Esophagus muscularis mucosa (tissue), 3 donors: ENCODE results near the gene SRSF12.

Experiments
- POLR2A ChIP-seq: fragments of 450-650 bp; IDR thresholded peaks from one replicate; pipeline ENCODE4 v1.6.1; 2017; ENCODE audit warnings: antibody characterized with exemption, moderate library complexity, mild to moderate bottlenecking, low read depth
- POLR2AphosphoS5 ChIP-seq, 2 donors: sonication (generic); formaldehyde crosslinking; IDR thresholded peaks; one replicate each; pipeline ENCODE4 v1.6.1; 2017; ENCODE audit warnings: antibody characterized with exemption in 2 of 2
- TF ChIP-seq, protein P1 (sequence below), 3 experiments: fragments of 200-600 bp in 2 of 3; fragments of 450-650 bp in 1 of 3; sonication (generic) in 2 of 3; IDR thresholded peaks; one replicate each; pipeline ENCODE4 v1.5.1; 2017 to 2019; ENCODE audit warnings: antibody characterized with exemption in 3 of 3, mild to moderate bottlenecking in 2 of 3, moderate library complexity in 1 of 3

DNA sequence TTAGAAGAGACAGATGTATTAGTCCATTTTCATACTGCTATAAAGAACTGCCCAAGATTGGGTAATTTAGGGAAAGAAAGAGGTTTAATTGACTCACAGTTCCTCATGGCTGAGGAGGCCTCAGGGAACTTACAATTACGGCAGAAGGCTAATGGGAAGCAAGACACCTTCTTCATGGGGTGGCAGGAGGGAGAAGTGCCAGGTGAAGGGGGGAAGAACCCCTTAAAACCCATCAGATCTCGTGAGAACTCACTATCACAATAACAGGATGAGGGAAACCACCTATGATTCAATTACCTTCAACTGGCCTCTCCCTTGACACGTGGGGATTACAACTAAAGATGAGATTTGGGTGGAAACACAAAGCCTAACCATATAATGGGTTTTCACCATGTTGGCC, 66.2 kb downstream of the SRSF12 start:
- TF ChIP-seq, protein P1, sequence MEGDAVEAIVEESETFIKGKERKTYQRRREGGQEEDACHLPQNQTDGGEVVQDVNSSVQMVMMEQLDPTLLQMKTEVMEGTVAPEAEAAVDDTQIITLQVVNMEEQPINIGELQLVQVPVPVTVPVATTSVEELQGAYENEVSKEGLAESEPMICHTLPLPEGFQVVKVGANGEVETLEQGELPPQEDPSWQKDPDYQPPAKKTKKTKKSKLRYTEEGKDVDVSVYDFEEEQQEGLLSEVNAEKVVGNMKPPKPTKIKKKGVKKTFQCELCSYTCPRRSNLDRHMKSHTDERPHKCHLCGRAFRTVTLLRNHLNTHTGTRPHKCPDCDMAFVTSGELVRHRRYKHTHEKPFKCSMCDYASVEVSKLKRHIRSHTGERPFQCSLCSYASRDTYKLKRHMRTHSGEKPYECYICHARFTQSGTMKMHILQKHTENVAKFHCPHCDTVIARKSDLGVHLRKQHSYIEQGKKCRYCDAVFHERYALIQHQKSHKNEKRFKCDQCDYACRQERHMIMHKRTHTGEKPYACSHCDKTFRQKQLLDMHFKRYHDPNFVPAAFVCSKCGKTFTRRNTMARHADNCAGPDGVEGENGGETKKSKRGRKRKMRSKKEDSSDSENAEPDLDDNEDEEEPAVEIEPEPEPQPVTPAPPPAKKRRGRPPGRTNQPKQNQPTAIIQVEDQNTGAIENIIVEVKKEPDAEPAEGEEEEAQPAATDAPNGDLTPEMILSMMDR (IDR thresholded peaks at IDR 0.05): no peak
- TF ChIP-seq POLR2A (no peak), POLR2AphosphoS5 (IDR thresholded peaks at IDR 0.05) (no peak)
